GM12873 (cell line): ENCODE measurements around the gene GSAP.

Experiments
- CTCF ChIP-seq: IDR thresholded peaks from 2 replicates; pipeline ENCODE4 v1.5.1; 2012; ENCODE audit warnings: low read depth, mild to moderate bottlenecking, moderate library complexity, low read length, control low read depth; ENCODE audit not compliant: insufficient read depth; ENCODE audit errors: missing control alignments

GSAP gene

GRCh38 chr7:77331938-77332695 lies 84.0 kb downstream of the GSAP start:
- TF ChIP-seq CTCF: peak; percentile 73

- TF ChIP-seq CTCF: no peak
Observed at GRCh38 chr7:77330169-77330882, 85.8 kb downstream of the GSAP start.

- no peak for TF ChIP-seq CTCF
Observed at GRCh38 chr7:77329466-77330168, 86.5 kb downstream of the GSAP start.

GRCh38 chr7:77328669-77329068 lies 87.5 kb downstream of the GSAP start:
- TF ChIP-seq CTCF: no peak

DNA sequence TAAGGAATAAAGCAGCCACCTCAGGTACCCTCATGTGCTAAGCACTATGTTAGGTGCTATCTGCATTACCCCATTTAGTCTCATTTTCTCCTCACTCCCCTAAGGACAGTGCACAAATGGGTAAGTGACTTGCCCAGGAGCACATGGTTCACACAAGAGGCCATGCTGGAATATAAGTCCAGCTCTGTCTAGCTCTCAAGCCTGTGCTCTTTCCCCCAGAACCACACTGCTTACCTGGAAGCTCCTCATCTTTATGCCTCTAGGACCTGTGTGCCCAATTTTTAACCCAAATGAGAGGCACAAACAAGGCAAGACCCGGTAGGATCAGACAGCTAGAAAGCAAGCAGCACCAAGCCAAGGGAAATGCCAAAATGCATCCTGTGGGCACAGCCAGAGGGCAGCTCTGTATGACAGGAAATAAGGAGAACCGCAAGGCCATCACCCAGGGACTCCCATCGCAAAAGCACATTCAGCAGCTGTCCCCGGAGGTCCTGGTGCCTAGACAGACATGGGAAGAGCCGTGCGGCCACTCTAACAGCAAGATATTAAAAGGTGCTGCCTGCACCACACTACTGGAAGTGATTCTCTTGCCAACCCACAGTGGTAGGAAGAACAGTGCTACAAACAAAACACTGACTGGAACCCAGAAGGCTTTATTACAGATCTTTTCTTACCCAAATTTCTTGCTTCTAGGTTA lies 88.1 kb downstream of the GSAP start:
- TF ChIP-seq CTCF: no peak

GRCh38 chr7:77327067-77327931 lies 88.8 kb downstream of the GSAP start:
- TF ChIP-seq CTCF: no peak
